H9 (cell line): Measurements from ENCODE around the gene BMP7. TPM values are rescaled to one million over a fixed set of nuclear protein-coding genes. Genes with fewer than 3 reads are reported as not detected.

Experiments used
- DNase-seq: peaks from one replicate; pipeline ENCODE4 v3.0.0-alpha.2; 2017
- H2AFZ ChIP-seq: one replicate; pipeline ENCODE4 v1.6.1; 2013; ENCODE audit warnings: mild to moderate bottlenecking, low read length, control low read depth, moderate library complexity
- H2AK5ac ChIP-seq: 2 replicates; pipeline ENCODE4 v1.6.1; 2013; ENCODE audit warnings: low read length, control low read depth, mixed read lengths; ENCODE audit not compliant: insufficient read length
- H2BK120ac ChIP-seq: one replicate; pipeline ENCODE4 v1.6.1; 2013; ENCODE audit warnings: low read depth, mild to moderate bottlenecking, low read length, control low read depth, inconsistent platforms; ENCODE audit not compliant: poor library complexity, severe bottlenecking
- H2BK12ac ChIP-seq: 2 replicates; pipeline ENCODE4 v1.6.1; 2013; ENCODE audit warnings: low read length, control low read depth, mixed read lengths, low read depth; ENCODE audit not compliant: insufficient read length
- H2BK15ac ChIP-seq: 2 replicates; pipeline ENCODE4 v1.6.1; 2013; ENCODE audit warnings: low read depth, low read length, control low read depth
- H2BK20ac ChIP-seq: one replicate; pipeline ENCODE4 v1.6.1; 2013; ENCODE audit warnings: low read depth, mild to moderate bottlenecking, low read length, control low read depth, inconsistent platforms; ENCODE audit not compliant: poor library complexity, severe bottlenecking
- H2BK5ac ChIP-seq: 2 replicates; pipeline ENCODE4 v1.6.1; 2013; ENCODE audit warnings: low read length, control low read depth, mixed read lengths; ENCODE audit not compliant: insufficient read length
- H3K14ac ChIP-seq: 2 replicates; pipeline ENCODE4 v1.6.1; 2013; ENCODE audit warnings: low read length, control low read depth; ENCODE audit not compliant: insufficient read depth
- H3K18ac ChIP-seq: 2 replicates; pipeline ENCODE4 v1.6.1; 2013; ENCODE audit warnings: low read depth, mild to moderate bottlenecking, mixed read lengths, low read length, control low read depth; ENCODE audit not compliant: insufficient read length
- H3K23ac ChIP-seq: 2 replicates; pipeline ENCODE4 v1.6.1; 2013; ENCODE audit warnings: low read length, control low read depth, mixed read lengths, low read depth; ENCODE audit not compliant: insufficient read length
- H3K23me2 ChIP-seq: 2 replicates; pipeline ENCODE4 v1.6.1; 2013; ENCODE audit warnings: low read depth, mild to moderate bottlenecking, mixed read lengths, low read length, control low read depth; ENCODE audit not compliant: insufficient read length, poor library complexity, severe bottlenecking
- H3K27ac ChIP-seq: 2 replicates; pipeline ENCODE4 v1.5.1; 2013; ENCODE audit warnings: low read length, control low read depth, mixed read lengths, low read depth; ENCODE audit not compliant: insufficient read length
- H3K27me3 ChIP-seq: 2 replicates; pipeline ENCODE4 v1.6.1; 2013; ENCODE audit warnings: low read length, control low read depth, inconsistent platforms; ENCODE audit not compliant: insufficient read depth
- H3K4ac ChIP-seq: 2 replicates; pipeline ENCODE4 v1.6.1; 2013; ENCODE audit warnings: low read depth, mild to moderate bottlenecking, control low read depth, inconsistent platforms, low read length, moderate library complexity
- H3K4me1 ChIP-seq: 2 replicates; pipeline ENCODE4 v1.6.1; 2013; ENCODE audit warnings: low read length, control low read depth, inconsistent platforms; ENCODE audit not compliant: insufficient read depth
- H3K4me2 ChIP-seq: 2 replicates; pipeline ENCODE4 v1.6.1; 2013; ENCODE audit warnings: low read length, control low read depth, mixed read lengths; ENCODE audit not compliant: insufficient read length, insufficient read depth
- H3K56ac ChIP-seq: 2 replicates; pipeline ENCODE4 v1.6.1; 2013; ENCODE audit warnings: low read depth, mild to moderate bottlenecking, mixed read lengths, low read length, control low read depth; ENCODE audit not compliant: insufficient read length
- H3K79me1 ChIP-seq: 2 replicates; pipeline ENCODE4 v1.6.1; 2013; ENCODE audit warnings: low read depth, mild to moderate bottlenecking, moderate library complexity, low read length, control low read depth, inconsistent platforms; ENCODE audit not compliant: insufficient read depth, poor library complexity, severe bottlenecking
- H3K79me2 ChIP-seq: 2 replicates; pipeline ENCODE4 v1.6.1; 2013; ENCODE audit warnings: low read length, control low read depth, inconsistent platforms; ENCODE audit not compliant: insufficient read depth
- H3K9ac ChIP-seq: 2 replicates; pipeline ENCODE4 v1.6.1; 2013; ENCODE audit warnings: low read length, control low read depth, mixed read lengths; ENCODE audit not compliant: insufficient read length; ENCODE audit errors: extremely low read depth
- H3K9me3 ChIP-seq: one replicate; pipeline ENCODE4 v1.6.1; 2013; ENCODE audit warnings: low read depth, low read length, inconsistent platforms; ENCODE audit not compliant: control insufficient read depth
- H3T11ph ChIP-seq: one replicate; pipeline ENCODE4 v1.6.1; 2013; ENCODE audit warnings: mild to moderate bottlenecking, low read length, control low read depth, inconsistent platforms
- H4K20me1 ChIP-seq: one replicate; pipeline ENCODE4 v1.6.1; 2013; ENCODE audit not compliant: control insufficient read depth, insufficient read length, insufficient read depth
- H4K5ac ChIP-seq: 2 replicates; pipeline ENCODE4 v1.6.1; 2013; ENCODE audit warnings: low read depth, mild to moderate bottlenecking, mixed read lengths, low read length, control low read depth; ENCODE audit not compliant: insufficient read length
- H4K8ac ChIP-seq: replicated peaks from 2 replicates; pipeline ENCODE4 v1.6.1; 2013; ENCODE audit warnings: low read length, control low read depth, mixed read lengths, low read depth; ENCODE audit not compliant: insufficient read length
- H4K91ac ChIP-seq: 2 replicates; pipeline ENCODE4 v1.6.1; 2013; ENCODE audit warnings: low read depth, mild to moderate bottlenecking, moderate library complexity, mixed read lengths, low read length, control low read depth; ENCODE audit not compliant: insufficient read length
- H3K27ac Mint-ChIP-seq, 3 experiments: 2 replicates in 2 of 3; 3 replicates in 1 of 3; pipeline ENCODE4 v1.8.0; 2020 to 2021; ENCODE audit warnings: mixed read lengths in 3 of 3, mild to moderate bottlenecking in 1 of 3, moderate library complexity in 1 of 3
- H3K27me3 Mint-ChIP-seq: 2 replicates; pipeline ENCODE4 v1.8.0; 2021; ENCODE audit warnings: low read depth, mild to moderate bottlenecking, moderate library complexity, mixed read lengths
- H3K36me3 Mint-ChIP-seq, 3 experiments: 2 replicates in 2 of 3; 3 replicates in 1 of 3; pipeline ENCODE4 v1.8.0; 2020 to 2021; ENCODE audit warnings: low read depth in 3 of 3, mixed read lengths in 3 of 3; ENCODE audit not compliant: insufficient read depth in 1 of 3
- H3K4me1 Mint-ChIP-seq, 2 experiments: 2 replicates each; pipeline ENCODE4 v1.8.0; 2020; ENCODE audit warnings: mixed read lengths in 2 of 2
- H3K4me3 Mint-ChIP-seq, 2 experiments: 2 replicates in 1 of 2; 3 replicates in 1 of 2; pipeline ENCODE4 v1.8.0; 2020 to 2021; ENCODE audit warnings: mild to moderate bottlenecking in 2 of 2, mixed read lengths in 2 of 2, moderate library complexity in 1 of 2
- H3K9me3 Mint-ChIP-seq, 2 experiments: 2 replicates in 1 of 2; 3 replicates in 1 of 2; pipeline ENCODE4 v1.8.0; 2020; ENCODE audit warnings: mild to moderate bottlenecking in 2 of 2, mixed read lengths in 2 of 2, moderate library complexity in 1 of 2
- WGBS: extraction: QIAGEN DNeasy Blood & Tissue Kit; methylation state at CpG from one replicate; pipeline ENCODE4 v1.1.7; 2013; ENCODE audit warnings: missing lambda C conversion rate, low lambda C conversion rate, mixed read lengths; ENCODE audit not compliant: insufficient read length; ENCODE audit errors: extremely low coverage; 5-methylcytosine and 5-hydroxymethylcytosine counted together
- total RNA-seq: library from RNA; stranded (reverse); gene quantifications from 2 replicates; pipeline ENCODE4 v1.2.1, GENCODE V29; 2021
- TF ChIP-seq, protein P1 (sequence below): fragments of 200-600 bp; sonication (generic); conservative IDR thresholded peaks from 3 replicates; pipeline ENCODE4 v1.8.0; 2021; ENCODE audit warnings: antibody characterized with exemption, mild to moderate bottlenecking

The BMP7 gene
- total RNA-seq, 1 experiment from 2014 or later, result 17.7 TPM

DNA sequence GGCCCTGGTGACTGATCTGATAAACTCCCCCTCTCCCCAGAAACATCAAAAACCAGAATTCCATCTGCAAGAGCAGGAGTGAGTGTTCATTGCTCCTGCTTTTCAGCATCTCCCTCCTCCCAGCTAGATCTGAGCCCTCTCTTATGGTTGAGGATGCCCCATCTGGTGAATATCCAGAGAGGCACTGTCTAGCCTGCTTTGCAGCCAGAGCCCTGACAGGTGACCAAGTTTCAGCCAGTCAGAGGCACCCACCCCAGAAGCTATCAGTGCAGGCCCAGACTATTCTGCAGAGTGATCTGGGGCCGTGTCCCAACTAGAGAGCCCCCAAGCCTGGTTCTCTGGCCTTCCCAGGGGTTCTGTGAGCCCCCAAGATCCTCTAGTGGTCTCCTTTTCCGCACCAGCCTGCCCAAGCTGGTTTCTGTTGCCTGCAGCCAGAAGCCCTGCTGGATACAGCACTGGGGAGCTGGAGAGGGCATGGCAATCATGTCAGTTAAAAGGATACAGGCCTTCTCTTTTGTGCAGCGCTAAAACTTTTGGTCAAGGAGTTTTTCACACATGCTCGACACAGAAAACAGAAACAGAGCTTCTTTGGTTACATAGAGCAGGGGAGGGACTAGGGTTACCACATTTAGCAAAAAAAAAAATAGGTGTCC is 6.6 kb upstream of the BMP7 start:
- TF ChIP-seq, protein P1, sequence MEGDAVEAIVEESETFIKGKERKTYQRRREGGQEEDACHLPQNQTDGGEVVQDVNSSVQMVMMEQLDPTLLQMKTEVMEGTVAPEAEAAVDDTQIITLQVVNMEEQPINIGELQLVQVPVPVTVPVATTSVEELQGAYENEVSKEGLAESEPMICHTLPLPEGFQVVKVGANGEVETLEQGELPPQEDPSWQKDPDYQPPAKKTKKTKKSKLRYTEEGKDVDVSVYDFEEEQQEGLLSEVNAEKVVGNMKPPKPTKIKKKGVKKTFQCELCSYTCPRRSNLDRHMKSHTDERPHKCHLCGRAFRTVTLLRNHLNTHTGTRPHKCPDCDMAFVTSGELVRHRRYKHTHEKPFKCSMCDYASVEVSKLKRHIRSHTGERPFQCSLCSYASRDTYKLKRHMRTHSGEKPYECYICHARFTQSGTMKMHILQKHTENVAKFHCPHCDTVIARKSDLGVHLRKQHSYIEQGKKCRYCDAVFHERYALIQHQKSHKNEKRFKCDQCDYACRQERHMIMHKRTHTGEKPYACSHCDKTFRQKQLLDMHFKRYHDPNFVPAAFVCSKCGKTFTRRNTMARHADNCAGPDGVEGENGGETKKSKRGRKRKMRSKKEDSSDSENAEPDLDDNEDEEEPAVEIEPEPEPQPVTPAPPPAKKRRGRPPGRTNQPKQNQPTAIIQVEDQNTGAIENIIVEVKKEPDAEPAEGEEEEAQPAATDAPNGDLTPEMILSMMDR, result no peak
- peaks cover 63% of the 10 kb centered on the region for H3K27me3 Mint-ChIP-seq
- H3K27ac Mint-ChIP-seq, result no peak overlapping the region; a peak in 1 of 7 replicates
- H3K9ac ChIP-seq, result no peak overlapping the region
- no peaks in the 10 kb centered on the region for H3K36me3 Mint-ChIP-seq
- H3K79me2 ChIP-seq, result no peaks in the 10 kb centered on the region
- no peak overlapping the region for H4K8ac ChIP-seq
- no peak overlapping the region for H3K27ac ChIP-seq
- no peak overlapping the region for H2BK120ac ChIP-seq
- H3K14ac ChIP-seq, result no peak overlapping the region
- H3K9me3 ChIP-seq, result no peaks in the 10 kb centered on the region
- no peaks in the 10 kb centered on the region for H3K79me1 ChIP-seq
- H3K56ac ChIP-seq, result no peak overlapping the region
- H3K4me2 ChIP-seq, result no peak overlapping the region
- H2AK5ac ChIP-seq, result no peak overlapping the region
- no peak overlapping the region for H3K18ac ChIP-seq
- H3K23me2 ChIP-seq, result no peaks in the 10 kb centered on the region
- WGBS, result no CpG with 5 or more reads among the region's 4 CpGs
- H3K4me1 Mint-ChIP-seq, result peaks cover 40 to 54% of the 10 kb centered on the region in 2 experiments
- no peak overlapping the region for H2BK12ac ChIP-seq
- no peak overlapping the region for H4K5ac ChIP-seq
- H3T11ph ChIP-seq, result no peak overlapping the region
- no peak for DNase-seq
- peaks cover 12% of the 10 kb centered on the region; the same call in 1 of the 2 replicates for H3K27me3 ChIP-seq
- H3K4me1 ChIP-seq, result peaks cover 5% of the 10 kb centered on the region; the same call in 1 of the 2 replicates
- H3K4me3 Mint-ChIP-seq, result no peak overlapping the region
- H3K9me3 Mint-ChIP-seq, result no peaks in the 10 kb centered on the region; a peak in 2 of 5 replicates
- H3K23ac ChIP-seq, result no peak overlapping the region
- H4K91ac ChIP-seq, result no peak overlapping the region
- H2BK15ac ChIP-seq, result no peak overlapping the region
- no peak overlapping the region for H2AFZ ChIP-seq
- H2BK20ac ChIP-seq, result no peak overlapping the region
- H2BK5ac ChIP-seq, result no peak overlapping the region
- no peak overlapping the region for H3K4ac ChIP-seq
- no peaks in the 10 kb centered on the region for H4K20me1 ChIP-seq
